GM20431 (cell line): ENCODE data around the gene GSK3B.

Experiments
- in situ Hi-C: fragments of 300-500 bp; cut with MseI, MboI; formaldehyde crosslinking; loops from one replicate; pipeline ENCODE4 v1.15.0; 2020; ENCODE audit warnings: low sequenced_read_pairs; ENCODE audit not compliant: unreplicated experiment

GSK3B gene

DNA sequence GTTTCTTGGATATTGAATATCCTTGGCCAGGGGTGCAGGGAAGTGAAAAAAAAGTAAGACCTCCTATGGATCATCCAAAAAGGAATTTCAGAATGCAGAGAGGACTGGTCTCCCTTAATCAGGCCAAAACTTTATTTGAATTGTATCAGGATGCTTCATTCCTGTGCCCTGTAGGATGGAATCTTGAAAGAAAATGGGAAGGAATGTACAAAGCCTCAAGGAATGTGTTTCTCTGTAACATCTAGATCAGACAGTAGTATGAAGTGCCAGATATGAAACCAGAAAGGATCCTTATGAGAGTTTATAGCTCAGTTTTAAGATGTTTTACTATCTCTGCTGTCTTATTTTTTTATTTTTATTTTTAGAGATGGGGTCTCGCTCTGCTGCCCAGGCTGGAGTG, 6.5 kb upstream of the GSK3B start:
- in situ Hi-C loops, result no loop called here

DNA sequence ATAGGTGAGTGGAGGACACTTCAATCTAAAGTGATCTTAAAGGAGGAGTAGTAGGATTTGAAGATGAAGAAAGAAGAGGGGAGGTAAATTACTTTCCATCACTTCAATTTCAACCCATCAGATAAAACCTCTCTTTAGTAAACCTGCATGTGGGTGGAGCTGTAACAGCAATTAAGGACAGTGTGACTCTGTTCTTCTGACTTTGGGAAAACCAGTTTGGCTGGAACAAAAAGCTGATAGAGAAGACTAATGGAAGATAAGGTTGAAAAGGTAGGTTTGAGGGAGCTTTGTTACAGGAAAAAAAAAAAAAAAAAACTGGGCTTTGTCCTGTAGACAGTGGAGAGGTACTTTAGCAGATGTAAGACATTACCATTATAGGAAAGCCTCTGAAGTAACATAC, 4.5 kb upstream of the GSK3B start:
- in situ Hi-C loops, result no loop called here

DNA sequence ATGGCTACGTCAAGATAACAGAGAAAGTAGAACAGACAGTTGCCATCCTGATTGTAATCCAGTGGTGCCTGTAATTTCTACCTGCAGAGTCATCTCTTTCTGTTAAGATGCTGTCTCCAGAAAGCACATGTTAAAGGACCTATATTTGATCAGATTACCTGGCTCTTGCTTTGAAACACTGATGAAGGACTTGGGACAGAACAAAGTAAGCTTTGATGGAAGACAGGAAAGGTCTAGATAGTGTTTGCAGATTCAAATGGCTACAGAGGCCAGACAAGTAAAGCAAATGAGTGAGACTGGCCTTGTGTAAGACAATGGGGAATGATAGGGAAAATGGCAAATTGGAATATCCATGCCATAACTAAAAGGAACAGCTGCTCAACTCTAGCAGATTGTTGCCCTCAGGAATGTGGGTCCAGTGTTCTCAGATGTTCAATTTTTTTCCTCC, 1.8 kb upstream of the GSK3B start:
- in situ Hi-C loops, result no loop called here

DNA sequence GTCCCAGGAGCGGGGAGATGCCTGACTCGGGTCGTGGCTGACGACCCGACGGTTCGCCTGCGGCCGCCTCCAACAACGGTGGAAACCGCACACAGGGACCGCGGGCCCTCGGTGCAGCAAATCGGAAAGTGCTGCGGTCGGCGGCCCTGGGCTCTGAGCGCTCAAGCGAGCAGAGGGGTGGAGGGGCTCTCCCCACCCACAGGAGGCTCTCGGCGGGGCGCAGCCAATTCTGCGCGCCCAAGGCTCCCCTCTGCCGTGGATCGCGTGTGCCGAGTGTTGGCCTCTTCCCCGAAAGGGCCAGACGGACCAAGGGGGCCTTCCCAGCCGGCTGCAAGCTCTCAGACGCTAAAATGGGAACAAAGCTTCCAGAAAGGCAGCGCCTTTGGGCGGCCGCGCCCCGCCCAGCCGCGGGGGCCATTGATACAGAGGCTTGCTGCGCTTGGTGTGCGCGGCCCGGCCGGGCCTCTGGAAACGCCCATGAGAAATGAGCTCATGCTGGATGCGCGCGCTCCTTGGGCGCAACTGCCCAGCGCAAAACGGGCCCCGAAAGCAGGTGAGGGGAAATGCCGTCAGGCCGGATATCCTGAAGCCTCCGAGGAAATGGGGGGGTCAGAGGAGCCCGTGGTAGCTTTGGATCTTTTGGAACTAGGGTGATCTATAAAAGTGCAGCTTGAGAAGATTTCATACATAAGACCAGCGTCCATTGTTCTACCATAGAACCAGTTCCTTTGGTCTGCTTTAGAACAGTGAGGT, 1.2 kb upstream of the GSK3B start:
- in situ Hi-C loops, result no loop called here

DNA sequence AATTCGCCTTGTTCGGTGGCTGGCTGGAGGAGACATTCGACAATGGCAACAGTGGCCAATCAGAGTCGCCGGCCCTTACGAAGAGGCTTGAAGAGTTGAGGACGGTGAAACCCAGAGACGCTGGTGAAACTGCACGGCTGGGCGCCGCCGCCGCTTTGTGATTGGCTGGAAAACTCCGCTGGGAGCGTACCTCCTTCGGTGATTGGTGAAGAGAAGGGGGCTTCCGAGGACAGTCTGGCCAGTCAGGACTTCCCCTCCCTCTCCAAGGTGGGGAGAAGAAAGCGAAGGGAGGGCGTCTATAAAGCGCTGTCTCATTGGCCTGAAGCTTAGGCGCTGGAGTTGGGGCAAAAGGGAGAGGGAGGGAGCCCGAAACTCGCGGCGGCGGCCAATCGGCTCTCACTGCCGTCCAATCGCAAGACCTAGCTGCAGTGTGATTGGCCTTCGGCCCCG, 554 bp upstream of the GSK3B start:
- in situ Hi-C loops, result no loop called here

DNA sequence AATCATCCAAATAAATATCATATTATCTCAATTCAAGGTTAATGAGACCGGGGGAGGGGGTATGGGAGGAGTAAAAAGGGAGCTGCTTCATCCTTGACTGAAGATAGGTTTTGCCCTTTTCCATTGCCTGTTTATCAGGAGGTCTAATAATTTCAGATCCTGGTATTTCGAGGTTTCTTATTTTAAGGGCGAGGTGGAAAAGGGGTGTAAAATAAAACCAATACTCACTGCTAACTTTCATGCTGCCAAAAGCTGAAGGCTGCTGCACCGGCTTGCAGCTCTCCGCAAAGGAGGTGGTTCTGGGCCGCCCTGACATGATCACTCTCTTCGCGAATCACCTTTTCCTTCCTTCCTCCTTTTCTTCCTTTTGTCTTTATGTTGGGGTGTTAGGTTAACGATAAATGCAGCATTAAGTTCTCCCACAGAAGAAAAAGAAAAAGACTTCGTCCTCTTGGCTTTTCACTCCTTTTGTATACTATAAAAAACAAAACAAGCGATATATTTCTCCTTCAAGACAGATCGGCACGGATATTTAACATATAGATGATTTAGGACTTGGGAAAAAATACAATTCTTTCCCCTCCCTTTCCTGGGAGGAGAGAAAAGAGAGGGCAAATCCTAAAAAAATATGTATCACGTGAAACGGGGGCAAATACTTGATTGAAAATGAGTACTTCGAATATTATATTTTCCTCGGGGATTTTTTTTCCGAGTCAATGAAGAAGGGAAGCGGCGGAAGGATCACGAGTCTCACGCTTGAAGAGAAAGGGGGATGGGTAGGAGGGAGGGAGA, 932 bp downstream of the GSK3B start:
- in situ Hi-C loops, result no loop called here

DNA sequence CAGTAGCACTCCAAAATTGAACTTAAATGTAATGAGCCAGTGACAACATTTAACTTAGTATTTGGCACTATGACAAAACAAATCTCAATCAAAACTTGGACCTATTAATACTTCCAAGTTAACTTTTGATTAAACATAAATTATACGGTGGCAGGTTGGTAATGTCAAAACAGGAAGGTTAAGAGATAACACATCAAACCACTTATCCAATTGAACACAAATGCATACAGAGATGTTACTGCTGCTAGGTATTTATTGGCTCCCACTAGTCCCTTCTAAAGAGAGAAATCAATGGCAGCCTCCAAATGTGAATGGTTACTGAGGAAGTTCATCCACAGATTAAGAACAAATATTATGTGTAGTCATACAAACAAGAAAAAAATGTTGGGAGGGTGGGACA, 1.8 kb downstream of the GSK3B start:
- in situ Hi-C loops, result no loop called here

DNA sequence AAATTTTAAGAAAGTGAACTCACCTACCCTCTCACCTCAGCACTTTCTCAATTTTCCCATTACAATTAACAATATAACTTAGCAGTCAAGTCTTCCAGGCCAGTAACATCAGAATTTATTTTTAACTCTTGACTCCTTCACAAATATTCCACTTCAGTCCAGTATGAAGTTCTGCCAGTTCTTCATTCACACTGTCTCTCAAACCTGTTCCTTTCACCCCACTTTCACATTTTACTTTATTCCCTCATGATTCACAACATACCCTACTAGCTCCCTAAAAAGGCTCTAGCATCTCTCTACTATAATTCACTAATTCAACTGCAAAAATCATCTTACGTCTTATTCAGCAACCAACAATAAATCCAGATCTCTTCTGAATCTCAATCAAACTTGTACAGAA, 3.8 kb downstream of the GSK3B start:
- in situ Hi-C loops, result no loop called here

DNA sequence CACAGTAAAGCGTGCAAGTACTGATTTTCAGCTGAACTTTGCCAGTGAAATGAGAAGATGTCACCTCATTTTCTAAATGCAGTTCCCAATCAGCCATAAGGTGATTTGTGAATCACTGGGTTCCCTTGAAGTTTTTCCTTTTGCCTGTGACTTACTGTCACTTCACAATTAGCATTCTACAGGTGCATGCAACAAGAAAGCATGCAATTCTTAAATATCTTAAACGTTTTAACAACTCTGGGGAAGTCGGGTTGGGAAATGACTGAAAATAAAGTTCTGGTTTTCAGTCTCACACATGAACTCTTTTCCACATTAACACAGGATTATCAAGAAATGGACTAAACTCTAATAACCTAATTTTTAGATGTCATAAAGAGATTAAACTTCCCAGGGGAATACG, 5.2 kb downstream of the GSK3B start:
- in situ Hi-C loops, result no loop called here

DNA sequence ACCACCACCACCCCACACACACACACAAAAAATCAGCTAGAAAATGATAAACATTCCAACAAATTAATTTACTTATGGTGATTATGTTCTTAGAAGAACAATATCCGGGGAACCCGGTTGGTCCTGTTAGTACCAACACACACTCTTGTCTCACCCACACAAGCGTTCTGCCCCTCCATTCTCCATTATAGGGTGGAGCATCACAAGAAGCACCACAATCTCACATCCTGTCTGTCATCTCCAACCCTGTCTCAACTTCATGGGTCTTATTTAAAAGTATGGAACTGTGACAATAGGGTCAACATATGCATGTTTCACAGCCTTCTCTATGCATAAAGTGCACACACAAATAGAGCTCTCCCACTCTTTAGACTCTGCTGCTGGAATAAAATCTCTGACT, 5.6 kb downstream of the GSK3B start:
- in situ Hi-C loops, result no loop called here

DNA sequence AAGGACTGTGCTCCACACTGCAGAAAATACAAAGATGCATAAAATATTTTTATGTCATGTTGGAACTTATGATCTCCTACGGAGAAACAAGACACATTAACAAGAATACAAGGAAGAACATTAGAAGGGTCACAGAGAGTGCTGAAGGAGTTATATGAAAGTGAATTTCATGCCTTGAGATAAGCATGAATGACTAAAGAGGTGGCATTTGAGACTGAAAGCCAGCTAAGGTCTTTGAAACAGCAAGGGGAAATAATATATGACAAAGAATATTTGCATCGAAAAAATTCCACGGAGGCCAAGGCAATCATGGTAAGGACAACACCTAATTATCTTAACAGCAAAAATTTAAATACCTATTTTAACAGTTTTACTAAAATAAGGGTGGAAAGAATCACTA, 12.5 kb downstream of the GSK3B start:
- in situ Hi-C loops, result no loop called here

DNA sequence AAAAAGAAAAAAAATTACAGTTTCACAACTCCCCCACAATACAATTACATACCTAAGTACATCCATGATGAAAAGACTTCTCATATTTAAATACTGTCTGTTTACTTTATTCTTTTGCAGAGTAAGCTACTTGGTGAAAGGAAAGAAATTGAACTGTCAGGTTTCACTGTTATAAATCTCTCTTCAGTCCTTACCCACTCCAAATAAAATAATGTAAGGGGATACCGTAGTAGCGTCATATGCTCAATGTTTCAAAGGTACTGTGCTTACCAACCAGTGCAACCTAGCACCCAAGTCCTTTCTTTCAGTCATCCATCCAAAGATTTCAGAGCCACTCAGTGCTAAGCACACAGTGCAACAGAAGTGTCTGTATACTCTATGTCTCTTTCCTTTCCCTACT, 13.4 kb downstream of the GSK3B start:
- in situ Hi-C loops, result no loop called here

DNA sequence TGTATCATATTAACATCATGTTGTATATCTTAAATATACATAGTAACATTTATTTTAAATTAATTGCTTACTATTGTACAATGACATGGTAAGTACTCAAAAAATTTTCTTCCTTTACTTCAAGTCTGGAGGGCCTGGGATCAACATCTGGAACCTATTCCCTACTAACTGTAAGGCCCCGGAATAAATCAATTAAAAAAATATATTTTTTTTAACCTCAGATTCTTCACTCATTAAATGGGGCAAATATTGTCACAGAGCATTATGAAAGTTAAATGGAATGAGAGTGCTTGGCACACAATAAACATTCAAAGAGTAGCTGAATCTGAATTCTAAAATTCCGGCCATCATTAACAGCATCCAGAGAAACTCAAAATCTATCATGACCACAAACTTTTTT, 16.5 kb downstream of the GSK3B start:
- in situ Hi-C loops, result no loop called here

DNA sequence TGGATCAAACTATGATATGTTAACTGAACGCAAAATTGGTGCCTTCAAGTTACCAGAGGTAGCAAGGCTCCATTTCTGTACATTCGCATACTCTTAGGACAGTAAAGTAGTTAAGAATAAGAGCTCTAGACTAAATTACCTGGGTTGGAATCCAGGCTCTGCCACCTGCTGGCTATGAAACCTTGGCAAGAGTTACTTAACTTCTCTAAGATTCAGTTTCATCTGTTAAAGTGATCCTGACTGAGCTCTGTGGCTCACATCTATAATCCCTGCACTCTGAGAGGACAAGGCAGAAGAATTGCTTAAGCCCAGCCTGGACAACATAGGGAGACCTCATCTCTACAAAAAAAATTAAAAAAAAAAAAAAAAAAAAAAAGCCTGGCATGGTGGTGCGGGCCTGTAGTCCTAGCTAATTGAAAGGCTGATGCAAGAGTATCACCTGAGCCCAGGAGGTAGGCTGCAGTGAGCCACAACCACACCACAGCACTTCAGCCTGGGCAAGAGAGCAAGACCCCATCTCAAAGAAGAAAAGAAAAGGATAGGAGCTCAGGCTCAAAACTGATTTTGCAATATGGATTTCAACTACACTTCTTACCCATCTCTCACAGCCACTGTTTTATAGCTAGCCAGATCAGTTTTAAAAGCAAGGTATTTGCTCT, 21.3 kb downstream of the GSK3B start:
- in situ Hi-C loops, result no loop called here

DNA sequence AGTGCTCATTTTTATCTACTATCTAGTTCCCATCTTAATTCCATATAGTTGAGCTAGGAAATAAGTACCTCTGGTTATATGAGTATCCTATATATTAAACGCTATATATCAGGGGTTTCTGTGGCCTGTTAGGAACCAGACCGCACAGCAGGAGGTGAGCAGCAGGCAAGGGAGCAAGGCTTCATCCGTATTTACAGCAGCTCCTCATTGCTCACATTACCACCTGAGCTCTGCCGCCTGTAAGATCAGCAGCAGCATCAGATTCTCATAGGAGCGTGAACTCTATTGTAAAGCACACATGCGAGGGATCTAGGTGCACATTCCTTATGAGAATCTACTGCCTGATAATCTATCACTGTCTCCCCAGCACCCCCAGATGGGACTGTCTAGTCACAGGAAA, 23.0 kb downstream of the GSK3B start:
- in situ Hi-C loops, result no loop called here

DNA sequence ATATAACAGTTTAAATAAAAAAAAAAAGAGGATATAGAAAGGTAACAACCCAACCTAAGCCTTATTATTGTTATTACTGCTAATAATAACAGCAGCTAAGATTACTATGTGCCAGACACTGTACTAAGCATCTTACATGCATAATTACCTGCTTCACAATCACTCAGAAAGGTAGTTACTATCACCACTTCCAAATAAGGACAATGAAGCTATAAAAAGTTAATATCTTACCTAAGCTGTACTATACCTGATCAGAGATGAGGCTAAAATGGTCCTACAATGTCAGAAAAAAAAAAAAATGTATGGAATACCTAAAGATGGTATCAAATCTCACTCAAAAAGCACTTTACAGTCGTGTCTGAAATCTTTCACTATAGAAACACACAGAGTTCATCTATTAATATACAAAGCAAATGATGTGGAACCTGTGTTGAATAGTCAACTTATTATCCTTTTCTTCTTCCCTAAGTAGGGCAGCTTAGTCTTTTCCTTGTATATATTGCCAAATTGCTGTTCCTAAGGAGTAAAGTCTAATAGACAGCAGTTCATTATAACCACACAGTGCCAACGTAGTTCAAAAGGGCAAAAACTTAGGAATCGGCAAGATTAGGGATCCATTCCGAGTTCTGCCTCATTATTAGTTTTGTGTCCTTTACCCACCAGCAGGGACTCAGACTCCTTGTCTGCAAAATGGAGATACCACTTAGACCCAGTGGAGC, 23.8 kb downstream of the GSK3B start:
- in situ Hi-C loops, result no loop called here

DNA sequence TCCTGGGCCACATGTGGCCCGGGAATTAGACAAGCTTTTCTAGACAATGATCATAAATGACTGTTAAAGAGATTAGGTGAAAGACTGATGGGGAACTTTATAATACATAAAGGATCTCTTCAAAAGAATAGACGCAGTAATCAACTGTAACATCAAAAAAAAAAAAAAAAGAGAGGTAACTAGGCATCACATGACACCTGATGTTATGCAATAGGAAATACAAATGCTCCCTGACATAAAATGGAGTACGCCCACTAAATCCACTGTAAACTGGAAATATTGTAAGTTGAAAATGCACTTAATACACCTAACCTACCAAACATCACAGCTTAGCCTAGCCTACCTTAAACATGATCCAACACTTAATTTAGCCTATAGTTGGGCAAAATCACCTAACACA, 27.2 kb downstream of the GSK3B start:
- in situ Hi-C loops, result no loop called here

DNA sequence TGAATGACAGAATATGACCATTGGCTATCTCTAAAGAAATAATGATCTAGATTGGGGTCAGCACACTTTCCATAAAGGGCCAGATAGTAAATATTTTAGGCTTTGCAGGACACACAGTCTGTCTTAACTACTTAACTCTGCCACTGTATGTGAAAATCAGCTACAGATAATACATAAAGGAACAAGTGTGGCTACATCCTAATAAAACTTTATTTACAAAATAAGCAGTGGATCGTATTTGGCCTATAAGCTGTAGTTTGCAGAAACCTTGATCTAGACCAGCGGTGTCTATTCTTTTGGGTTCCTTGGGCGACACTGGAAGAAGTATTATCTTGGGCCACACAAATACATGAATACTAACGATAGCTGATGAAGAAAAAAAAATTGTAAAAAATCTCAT, 27.6 kb downstream of the GSK3B start:
- in situ Hi-C loops, result no loop called here

DNA sequence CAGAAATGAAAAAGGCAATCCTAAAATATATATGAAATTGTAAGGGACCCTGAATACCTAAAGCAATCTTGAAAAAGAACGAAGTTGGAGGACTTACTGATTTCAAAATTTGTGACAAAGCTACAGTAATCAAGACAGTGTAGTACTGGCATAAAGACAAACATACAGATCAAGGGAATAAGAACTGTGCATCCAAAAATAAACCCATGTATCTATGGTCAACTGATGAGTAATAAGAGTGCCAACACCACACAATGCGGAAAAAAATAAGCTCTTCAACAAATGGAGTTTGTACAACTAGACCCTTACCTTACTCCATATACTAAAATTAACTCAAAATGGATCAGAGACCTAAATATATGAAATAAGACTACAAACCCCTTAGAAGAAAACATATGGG, 29.6 kb downstream of the GSK3B start:
- in situ Hi-C loops, result no loop called here

DNA sequence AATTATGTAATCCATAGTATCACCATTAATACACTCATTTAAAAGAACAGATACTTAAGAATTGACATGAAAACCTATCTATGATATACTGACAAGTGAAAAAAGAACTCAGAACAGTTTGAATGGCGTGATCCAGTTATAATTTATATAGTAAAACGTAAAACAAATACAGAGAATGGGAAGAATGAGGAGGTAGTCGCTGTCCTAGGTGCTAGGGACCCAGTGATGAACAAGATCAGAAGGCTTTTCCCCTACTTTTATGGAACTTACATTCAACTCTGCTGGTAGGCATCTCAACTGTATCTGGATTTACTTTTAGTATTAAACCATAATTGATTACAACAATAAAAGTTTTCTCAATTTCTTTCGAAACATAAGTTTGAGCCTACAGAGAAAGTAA, 31.8 kb downstream of the GSK3B start:
- in situ Hi-C loops, result no loop called here
